Measurements from ENCODE around the gene ARID1B.

Gene ARID1B

DNA sequence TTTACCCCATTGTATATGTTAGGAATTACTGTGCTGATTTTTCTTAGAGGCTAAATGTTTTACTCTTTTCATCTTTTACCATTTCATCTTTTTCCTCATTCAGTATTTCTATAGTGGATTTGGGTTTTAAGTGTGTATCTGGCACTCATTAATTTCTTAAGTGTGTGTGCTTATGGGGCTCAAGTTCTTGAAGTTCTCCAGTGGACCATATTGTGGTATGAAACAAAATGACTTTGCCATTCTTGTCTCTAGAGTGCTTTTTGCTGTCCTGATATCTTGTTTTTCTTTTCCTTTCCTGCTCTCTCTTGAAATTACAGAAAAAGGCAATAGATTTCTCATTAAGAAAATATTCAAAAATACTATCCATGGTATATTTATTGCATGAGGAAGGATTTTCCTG, 123.1 kb downstream of the ARID1B start:
- peaks cover 19% of the 10 kb centered on the region for H3K4me1 ChIP-seq
- no peaks in the 10 kb centered on the region for H3K27me3 ChIP-seq (ENCODE audit: control insufficient read depth, insufficient read depth, low read length)
- H3K9ac ChIP-seq, result no peak overlapping the region
- peaks cover 36% of the 10 kb centered on the region for H3K79me2 ChIP-seq
- TF ChIP-seq, protein P1, sequence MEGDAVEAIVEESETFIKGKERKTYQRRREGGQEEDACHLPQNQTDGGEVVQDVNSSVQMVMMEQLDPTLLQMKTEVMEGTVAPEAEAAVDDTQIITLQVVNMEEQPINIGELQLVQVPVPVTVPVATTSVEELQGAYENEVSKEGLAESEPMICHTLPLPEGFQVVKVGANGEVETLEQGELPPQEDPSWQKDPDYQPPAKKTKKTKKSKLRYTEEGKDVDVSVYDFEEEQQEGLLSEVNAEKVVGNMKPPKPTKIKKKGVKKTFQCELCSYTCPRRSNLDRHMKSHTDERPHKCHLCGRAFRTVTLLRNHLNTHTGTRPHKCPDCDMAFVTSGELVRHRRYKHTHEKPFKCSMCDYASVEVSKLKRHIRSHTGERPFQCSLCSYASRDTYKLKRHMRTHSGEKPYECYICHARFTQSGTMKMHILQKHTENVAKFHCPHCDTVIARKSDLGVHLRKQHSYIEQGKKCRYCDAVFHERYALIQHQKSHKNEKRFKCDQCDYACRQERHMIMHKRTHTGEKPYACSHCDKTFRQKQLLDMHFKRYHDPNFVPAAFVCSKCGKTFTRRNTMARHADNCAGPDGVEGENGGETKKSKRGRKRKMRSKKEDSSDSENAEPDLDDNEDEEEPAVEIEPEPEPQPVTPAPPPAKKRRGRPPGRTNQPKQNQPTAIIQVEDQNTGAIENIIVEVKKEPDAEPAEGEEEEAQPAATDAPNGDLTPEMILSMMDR (IDR thresholded peaks at IDR 0.05), result no peak
- no peaks in the 10 kb centered on the region for H3K9me3 ChIP-seq (ENCODE audit: control insufficient read depth, low read length)
- H2AFZ ChIP-seq, result no peak overlapping the region
- no peak overlapping the region for H3K4me2 ChIP-seq (ENCODE audit: low read length)
- no peaks in the 10 kb centered on the region for H3K36me3 ChIP-seq (ENCODE audit: control insufficient read depth, insufficient read depth, low read length)
- H3K27ac ChIP-seq, result no peak overlapping the region
- H3K4me3 ChIP-seq (ENCODE audit: low read depth, low read length), result no peak overlapping the region

DNA sequence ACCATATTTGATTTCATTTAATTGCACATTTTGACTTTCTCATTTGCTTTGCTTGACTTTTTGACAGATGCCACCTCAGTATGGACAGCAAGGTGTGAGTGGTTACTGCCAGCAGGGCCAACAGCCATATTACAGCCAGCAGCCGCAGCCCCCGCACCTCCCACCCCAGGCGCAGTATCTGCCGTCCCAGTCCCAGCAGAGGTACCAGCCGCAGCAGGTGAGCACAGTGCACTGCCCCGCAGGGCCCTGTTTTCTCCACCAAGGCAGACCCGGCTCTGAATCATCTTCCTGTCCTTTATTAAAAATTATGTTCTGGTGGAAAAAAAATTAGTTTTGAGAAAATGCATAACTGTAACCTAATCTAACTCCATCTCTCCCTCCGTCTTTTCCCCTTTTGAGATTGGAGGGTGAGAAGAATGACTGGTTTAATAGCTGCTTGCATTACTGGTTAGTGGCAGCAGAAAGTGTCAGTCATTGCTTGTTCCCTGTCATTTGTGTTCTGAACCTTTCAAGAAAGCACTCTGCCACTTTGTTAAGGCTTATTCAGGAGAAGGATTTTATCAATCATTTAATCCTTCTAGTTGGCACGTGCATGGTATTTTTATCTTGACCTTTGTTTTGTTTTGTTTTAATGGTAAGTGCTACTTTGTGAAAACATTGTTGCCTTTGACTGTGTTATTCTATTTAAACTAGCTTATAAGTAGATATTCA, 124.3 kb downstream of the ARID1B start:
- TF ChIP-seq, protein P1 (IDR thresholded peaks at IDR 0.05), result no peak
- Histone ChIP-seq H3K4me2 (ENCODE audit: low read length) (no peak overlapping the region), H3K9me3 (ENCODE audit: control insufficient read depth, low read length) (no peaks in the 10 kb centered on the region), H2AFZ (no peak overlapping the region), H3K9ac (no peak overlapping the region), H3K4me3 (ENCODE audit: low read depth, low read length) (no peak overlapping the region), H3K27me3 (ENCODE audit: control insufficient read depth, insufficient read depth, low read length) (no peaks in the 10 kb centered on the region), H3K4me1 (peaks cover 19% of the 10 kb centered on the region), H3K36me3 (ENCODE audit: control insufficient read depth, insufficient read depth, low read length) (no peaks in the 10 kb centered on the region), H3K79me2 (peaks cover 30% of the 10 kb centered on the region), H3K27ac (no peak overlapping the region)

DNA sequence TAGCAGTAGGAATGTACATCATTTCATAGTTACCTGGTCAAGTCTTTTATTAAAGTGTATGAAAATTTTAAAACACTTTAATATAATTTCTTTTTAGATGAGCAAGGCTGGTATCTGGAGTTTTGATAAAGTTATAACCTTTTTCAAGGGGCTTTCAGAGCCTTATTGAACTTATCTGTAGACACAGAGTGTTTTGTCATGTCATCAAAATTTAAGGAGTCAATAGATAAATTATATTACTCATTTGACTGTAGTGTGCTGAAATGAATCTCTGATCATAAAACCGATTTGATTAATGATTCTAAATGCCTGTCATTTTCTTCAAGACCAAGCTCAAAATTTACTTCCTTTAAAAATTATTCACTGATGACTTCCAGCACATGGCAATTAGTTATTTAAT, 125.6 kb downstream of the ARID1B start:
- H3K9ac ChIP-seq, result no peak overlapping the region
- H3K27ac ChIP-seq, result no peak overlapping the region
- H2AFZ ChIP-seq, result no peak overlapping the region
- peaks cover 19% of the 10 kb centered on the region for H3K4me1 ChIP-seq
- TF ChIP-seq, protein P1 (IDR thresholded peaks at IDR 0.05), result no peak
- no peaks in the 10 kb centered on the region for H3K27me3 ChIP-seq (ENCODE audit: control insufficient read depth, insufficient read depth, low read length)
- no peak overlapping the region for H3K4me2 ChIP-seq (ENCODE audit: low read length)
- no peaks in the 10 kb centered on the region for H3K9me3 ChIP-seq (ENCODE audit: control insufficient read depth, low read length)
- H3K4me3 ChIP-seq (ENCODE audit: low read depth, low read length), result no peak overlapping the region
- peaks cover 28% of the 10 kb centered on the region for H3K79me2 ChIP-seq
- no peaks in the 10 kb centered on the region for H3K36me3 ChIP-seq (ENCODE audit: control insufficient read depth, insufficient read depth, low read length)

DNA sequence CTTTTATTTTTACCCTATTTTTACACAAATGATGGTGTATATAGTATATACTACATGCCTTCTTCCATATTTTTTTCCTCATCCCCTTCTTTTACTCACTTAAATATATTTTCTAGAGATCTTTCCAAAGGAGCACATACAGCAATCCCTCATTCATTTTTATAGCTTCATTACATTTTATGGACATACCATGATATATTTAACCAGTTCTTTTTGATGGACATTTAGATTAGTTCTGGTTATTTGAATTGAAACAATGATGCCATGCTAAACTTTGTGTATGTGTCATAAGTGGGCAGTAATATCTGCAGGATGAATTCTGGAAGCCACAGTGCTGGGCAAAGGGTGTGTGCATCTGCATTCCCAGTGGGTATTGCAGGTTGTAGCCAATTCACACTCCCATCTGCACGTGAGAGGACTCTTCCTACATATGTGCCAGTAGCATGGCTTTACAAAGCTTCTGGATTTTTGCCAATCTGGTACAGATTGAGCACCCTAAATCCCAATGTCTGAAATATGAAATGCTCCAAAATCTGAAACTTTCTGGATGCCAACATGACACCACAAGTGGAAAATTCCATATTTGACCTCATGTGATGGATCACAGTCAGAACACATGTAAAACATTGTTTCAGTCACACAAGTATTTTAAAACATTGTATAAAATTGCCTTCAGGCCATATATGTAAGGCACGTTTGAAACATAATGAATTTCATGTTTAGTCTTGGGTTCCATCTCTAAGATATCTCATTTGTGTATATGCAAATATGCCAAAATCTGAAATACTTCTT, 127.2 kb downstream of the ARID1B start:
- H3K9ac ChIP-seq, result no peak overlapping the region
- no peak overlapping the region for H2AFZ ChIP-seq
- TF ChIP-seq, protein P1 (IDR thresholded peaks at IDR 0.05), result no peak
- H3K4me2 ChIP-seq (ENCODE audit: low read length), result no peak overlapping the region
- H3K9me3 ChIP-seq (ENCODE audit: control insufficient read depth, low read length), result no peaks in the 10 kb centered on the region
- peaks cover 19% of the 10 kb centered on the region for H3K4me1 ChIP-seq
- no peaks in the 10 kb centered on the region for H3K27me3 ChIP-seq (ENCODE audit: control insufficient read depth, insufficient read depth, low read length)
- peaks cover 21% of the 10 kb centered on the region for H3K79me2 ChIP-seq
- H3K4me3 ChIP-seq (ENCODE audit: low read depth, low read length), result no peak overlapping the region
- H3K36me3 ChIP-seq (ENCODE audit: control insufficient read depth, insufficient read depth, low read length), result no peaks in the 10 kb centered on the region
- H3K27ac ChIP-seq, result no peak overlapping the region
